Gastroesophageal sphincter (tissue), 4 donors: Measurements from ENCODE around the gene TMEM273. TPM values are rescaled to one million over a fixed set of nuclear protein-coding genes. Genes with fewer than 3 reads are reported as not detected.

Source experiments
- ATAC-seq: fragments of 150-250 bp; one replicate; pipeline ENCODE4 v1.9.1; 2016; ENCODE audit warnings: mild to moderate bottlenecking, moderate library complexity
- H3K27ac ChIP-seq, 4 donors: fragments of 200-600 bp; sonication (generic) in 3 of 4; 1 replicate in 3 of 4; 2 replicates in 1 of 4; pipeline ENCODE4 v1.5.1; 2016 to 2019
- H3K27me3 ChIP-seq: fragments of 200-600 bp; sonication (generic); one replicate; pipeline ENCODE4 v1.5.1; 2019
- H3K36me3 ChIP-seq, 2 donors: fragments of 200-600 bp; sonication (generic); one replicate each; pipeline ENCODE4 v1.5.1; 2019; ENCODE audit warnings: control low read depth in 1 of 2
- H3K4me1 ChIP-seq, 3 donors: fragments of 200-600 bp; sonication (generic); 1 replicate in 2 of 3; 2 replicates in 1 of 3; pipeline ENCODE4 v1.5.1; 2016 to 2019; ENCODE audit warnings: control low read depth in 2 of 3
- H3K4me3 ChIP-seq, 2 donors: fragments of 200-600 bp; sonication (generic); one replicate each; pipeline ENCODE4 v1.5.1; 2019; ENCODE audit warnings: mild to moderate bottlenecking in 1 of 2, moderate library complexity in 1 of 2
- H3K9me3 ChIP-seq, 3 donors: fragments of 200-600 bp; sonication (generic); one replicate each; pipeline ENCODE4 v1.5.1; 2017 to 2019; ENCODE audit warnings: control low read depth in 2 of 3
- CTCF ChIP-seq, 4 experiments: fragments of 200-600 bp in 2 of 4; fragments of 450-650 bp in 2 of 4; sonication (generic) in 1 of 4; IDR thresholded peaks; one replicate each; pipeline ENCODE4 v1.5.1; 2017 to 2019; ENCODE audit warnings: antibody characterized with exemption in 4 of 4, mild to moderate bottlenecking in 2 of 4, moderate library complexity in 2 of 4
- EP300 ChIP-seq: sonication (generic); formaldehyde crosslinking; IDR thresholded peaks from one replicate; pipeline ENCODE4 v1.6.1; 2017; ENCODE audit warnings: antibody characterized with exemption, mild to moderate bottlenecking
- POLR2A ChIP-seq, 2 donors: fragments of 450-650 bp; IDR thresholded peaks; one replicate each; pipeline ENCODE4 v1.6.1; 2017; ENCODE audit warnings: antibody characterized with exemption in 2 of 2, mild to moderate bottlenecking in 2 of 2, moderate library complexity in 1 of 2
- POLR2AphosphoS5 ChIP-seq: sonication (generic); formaldehyde crosslinking; IDR thresholded peaks from one replicate; pipeline ENCODE4 v1.6.1; 2017; ENCODE audit warnings: antibody characterized with exemption
- WGBS, 2 donors: methylation state at CpG; one replicate each; pipeline ENCODE4 v1.1.5; 2018; ENCODE audit warnings: low coverage in 1 of 2; 5-methylcytosine and 5-hydroxymethylcytosine counted together
- total RNA-seq, 4 donors: library from RNA; depleted of rRNA; stranded (reverse); fragments of >200 nt; gene quantifications; one replicate each; pipeline ENCODE4 v1.1.0, GENCODE V29; 2016

Gene TMEM273
- total RNA-seq, 4 donors from 2014 or later: 12.4 to 65.8 (median 21.7) TPM

GRCh38 chr10:49167425-49168170 lies 20.6 kb downstream of the TMEM273 start:
- H3K27me3 ChIP-seq: no peaks in the 10 kb centered on the region

GRCh38 chr10:49166484-49167400 lies 21.4 kb downstream of the TMEM273 start:
- Histone ChIP-seq H3K4me1 (no peaks in the 10 kb centered on the region), H3K27ac (no peak overlapping the region), H3K4me3 (no peak overlapping the region), H3K36me3 (peaks cover 0 to 11% of the 10 kb centered on the region in 2 donors), H3K9me3 (no peaks in the 10 kb centered on the region), H3K27me3 (no peaks in the 10 kb centered on the region)
- WGBS, 2 donors: 100% methylated on average over 1 to 2 of the region's 14 CpGs
- ATAC-seq: no peak
- TF ChIP-seq EP300 (no peak), CTCF (IDR thresholded peaks at IDR 0.05) (no peak), POLR2AphosphoS5 (no peak), POLR2A (IDR thresholded peaks at IDR 0.05) (no peak)

More at GRCh38 chr10:49167425-49168170, 20.6 kb downstream of the TMEM273 start:
- TF ChIP-seq POLR2AphosphoS5: no peak
- TF ChIP-seq POLR2A (IDR thresholded peaks at IDR 0.05): no peak
- no peak for TF ChIP-seq EP300
- TF ChIP-seq CTCF (IDR thresholded peaks at IDR 0.05): no peak
- no peak overlapping the region for H3K4me3 ChIP-seq
- no peaks in the 10 kb centered on the region for H3K9me3 ChIP-seq
- no peak for ATAC-seq
- H3K4me1 ChIP-seq: no peaks in the 10 kb centered on the region
- 88 to 93% methylated on average over 2 to 3 of the region's 12 CpGs for WGBS, 2 donors
- peaks cover 0 to 11% of the 10 kb centered on the region in 2 donors for H3K36me3 ChIP-seq
- no peak overlapping the region for H3K27ac ChIP-seq

- Histone ChIP-seq H3K9me3 (no peaks in the 10 kb centered on the region), H3K4me3 (no peak overlapping the region), H3K27ac (no peak overlapping the region), H3K27me3 (no peaks in the 10 kb centered on the region), H3K36me3 (peaks cover 0 to 11% of the 10 kb centered on the region in 2 donors), H3K4me1 (no peaks in the 10 kb centered on the region)
- no peak for TF ChIP-seq EP300
- no peak for TF ChIP-seq POLR2AphosphoS5
- TF ChIP-seq POLR2A (IDR thresholded peaks at IDR 0.05): no peak
- no peak for TF ChIP-seq CTCF (IDR thresholded peaks at IDR 0.05)
- 70 to 85% methylated on average over 2 to 3 of the region's 14 CpGs for WGBS, 2 donors
- no peak for ATAC-seq
Observed at GRCh38 chr10:49165821-49166483, 22.2 kb downstream of the TMEM273 start.

GRCh38 chr10:49165259-49165658 lies 22.9 kb downstream of the TMEM273 start:
- Histone ChIP-seq H3K27ac (no peak overlapping the region), H3K4me1 (no peaks in the 10 kb centered on the region), H3K9me3 (no peaks in the 10 kb centered on the region), H3K4me3 (no peak overlapping the region), H3K36me3 (peaks cover 0 to 11% of the 10 kb centered on the region in 2 donors), H3K27me3 (no peaks in the 10 kb centered on the region)
- WGBS, 2 donors: 72 to 75% methylated on average over 3 to 5 of the region's 7 CpGs
- TF ChIP-seq EP300: no peak
- no peak for TF ChIP-seq POLR2A (IDR thresholded peaks at IDR 0.05)
- TF ChIP-seq POLR2AphosphoS5: no peak
- TF ChIP-seq CTCF (IDR thresholded peaks at IDR 0.05): no peak
- ATAC-seq: no peak
